Dermis microvascular lymphatic vessel endothelial cell (primary cell): ENCODE measurements around the gene MSL1. TPM values are rescaled to one million over a fixed set of nuclear protein-coding genes. Genes with fewer than 3 reads are reported as not detected.

Experiments used
- DNase-seq, 2 donors: peaks; one replicate each; pipeline versions ENCODE4 v3.0.0 to v3.0.0-alpha.2; 2010; ENCODE audit warnings: low read depth in 2 of 2
- total RNA-seq: library from RNA; depleted of rRNA; stranded (reverse); fragments of >200 nt; gene quantifications from 2 replicates; pipeline ENCODE4 v1.2.1, GENCODE V29; 2014

MSL1 gene
- total RNA-seq, 1 donor from 2014 or later: 29.0 TPM

DNA sequence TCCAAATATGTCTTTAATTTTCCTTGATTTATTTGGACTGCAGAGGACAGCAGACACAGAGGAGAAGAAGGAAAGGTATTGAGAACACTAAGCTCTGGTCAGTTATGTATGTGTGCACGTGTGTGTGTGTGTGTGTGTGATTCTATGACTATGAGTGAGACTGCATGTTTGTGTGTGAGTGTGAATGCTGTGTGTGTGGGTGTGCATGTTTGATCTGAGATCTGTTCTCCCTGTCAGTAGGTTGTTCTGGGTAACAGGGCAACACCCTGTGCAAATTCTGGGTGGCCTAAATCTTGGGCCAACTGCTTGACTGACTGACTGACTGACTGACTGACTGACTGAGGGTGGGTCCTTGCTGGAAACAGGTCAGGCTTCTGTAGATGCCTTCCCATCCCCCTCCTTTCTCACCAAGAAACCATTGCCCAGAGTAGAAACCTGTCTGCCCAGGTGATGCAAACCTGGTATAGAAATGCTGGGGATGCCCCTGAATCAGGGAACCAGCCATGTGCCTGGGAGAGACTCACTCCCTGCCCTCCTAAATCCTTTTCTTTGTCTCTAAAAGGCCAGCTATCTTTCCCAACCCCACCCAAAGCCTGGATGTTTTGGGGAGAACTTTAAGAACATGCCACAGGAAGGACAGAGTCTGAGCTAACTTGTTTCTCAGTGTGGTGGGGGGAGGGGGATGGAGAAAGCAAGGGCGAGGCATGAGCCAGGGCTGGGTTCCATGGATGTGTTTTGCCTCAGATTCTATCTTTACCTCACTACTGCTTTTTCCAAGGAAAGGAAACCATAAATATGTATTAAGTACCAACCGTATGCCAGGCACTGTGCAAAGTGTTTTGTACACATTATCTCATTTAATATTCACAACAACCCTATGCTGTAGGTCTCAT lies 16.9 kb upstream of the MSL1 start:
- no peak for DNase-seq

DNA sequence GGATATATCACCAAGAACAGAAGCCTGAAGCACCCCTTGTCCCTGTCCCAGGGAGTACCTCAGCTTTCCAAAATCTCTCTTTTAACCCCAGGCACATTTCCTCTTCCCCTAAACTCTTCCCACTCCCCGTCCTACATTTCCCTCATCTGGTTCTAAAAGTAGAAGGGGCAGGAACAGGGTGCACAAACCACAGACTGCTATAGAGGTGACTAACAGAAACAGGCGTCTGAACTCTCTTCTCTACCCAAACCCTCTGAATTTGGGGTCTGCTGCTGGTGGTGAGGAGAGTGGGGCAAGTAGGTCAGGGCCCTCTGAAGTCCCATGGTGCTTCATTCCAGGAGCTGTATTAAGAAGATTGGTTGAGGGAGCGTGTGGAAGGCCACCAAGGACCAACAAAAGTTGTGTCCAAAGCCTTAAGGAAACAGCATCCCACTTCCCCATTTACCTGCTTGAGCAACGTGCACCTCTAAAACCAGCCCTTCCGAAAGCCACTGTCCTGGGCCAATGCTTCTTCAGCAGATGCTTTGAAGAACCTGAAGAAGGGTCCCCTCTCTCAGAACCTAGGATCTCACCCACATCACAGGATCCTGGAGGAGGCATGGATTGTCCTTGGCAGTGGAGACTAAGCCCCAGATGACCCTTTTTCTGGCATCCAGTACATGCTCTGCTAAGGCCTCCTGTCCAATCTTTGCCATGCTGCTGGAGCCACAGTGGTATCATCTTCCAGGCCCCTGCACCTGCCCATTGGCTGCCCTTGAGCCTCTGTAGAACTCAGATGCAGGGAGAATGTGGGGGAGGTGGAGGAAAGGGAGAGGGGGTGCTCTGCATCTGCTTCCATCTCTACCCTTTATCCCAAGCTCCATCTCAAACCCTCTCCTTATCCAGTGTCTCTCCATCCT lies 15.7 kb upstream of the MSL1 start:
- DNase-seq: no peak

DNA sequence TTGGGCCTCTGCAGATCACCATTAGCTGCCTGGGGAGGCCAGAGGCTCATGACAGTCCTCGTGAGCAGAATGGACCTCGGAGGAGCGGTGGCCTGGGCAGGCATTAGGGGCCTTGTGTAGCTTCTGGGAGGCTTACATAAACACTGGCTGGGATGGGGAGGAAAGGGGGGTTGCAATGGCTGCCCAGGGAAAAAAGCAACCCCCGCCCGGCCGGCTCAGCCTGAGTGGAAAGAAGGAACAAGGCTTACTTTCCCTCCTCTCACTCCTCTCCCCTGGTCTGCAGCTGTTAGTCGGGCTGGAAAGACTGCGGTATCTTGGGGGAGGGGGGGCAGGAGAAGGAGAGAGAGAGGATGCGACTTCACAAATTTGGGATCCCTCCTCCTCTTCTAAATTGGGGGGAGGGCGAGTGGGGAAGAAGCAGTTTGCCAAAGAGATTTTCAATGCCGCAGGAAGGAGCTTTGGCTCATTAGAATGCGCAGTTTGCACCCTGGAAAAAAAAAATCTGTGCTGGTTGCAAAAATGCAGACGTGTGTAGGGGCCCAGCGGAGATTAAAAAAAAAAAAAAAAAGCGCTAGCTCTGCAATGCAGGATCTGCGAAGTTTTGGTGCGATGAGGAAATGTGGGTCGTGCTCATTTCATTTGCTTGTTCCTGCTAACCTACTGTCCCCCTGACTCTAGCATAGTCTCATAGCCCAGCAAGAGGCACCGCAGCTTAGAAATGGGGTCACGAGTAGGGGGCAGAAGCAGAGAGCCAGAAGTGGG lies 14.8 kb upstream of the MSL1 start:
- no peak for DNase-seq

DNA sequence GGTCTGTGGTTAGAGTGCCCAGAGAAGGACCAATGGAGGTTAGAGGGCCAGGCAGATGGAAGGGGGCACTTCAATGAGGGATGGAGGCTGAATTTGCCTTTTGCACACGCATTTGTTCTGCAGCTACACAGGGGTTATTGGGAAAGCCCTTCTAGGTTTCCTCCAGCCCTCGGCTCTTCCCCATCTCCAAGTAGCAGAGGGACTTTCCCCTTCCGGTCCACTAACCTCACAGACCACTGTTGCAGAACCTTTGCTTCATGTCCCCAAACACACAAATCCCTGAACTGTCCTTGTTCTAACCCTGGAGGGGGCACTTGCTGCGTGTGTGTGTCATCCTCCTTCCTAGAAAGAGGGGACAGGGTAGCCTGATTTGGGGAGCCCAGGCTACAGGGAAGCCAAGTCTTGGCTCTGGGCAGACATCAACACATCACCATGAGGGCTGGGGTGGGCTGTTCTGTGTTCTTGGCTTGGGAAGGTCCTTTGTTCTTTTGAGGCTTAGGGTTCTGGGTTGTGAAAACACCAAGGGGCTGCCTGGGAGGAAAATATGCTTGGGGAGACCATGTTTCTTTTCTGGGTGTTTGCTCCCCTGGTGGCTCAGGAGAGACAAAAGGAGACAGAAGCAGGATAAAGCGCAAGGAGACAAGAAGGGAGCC lies 14.1 kb upstream of the MSL1 start:
- DNase-seq: no peak

DNA sequence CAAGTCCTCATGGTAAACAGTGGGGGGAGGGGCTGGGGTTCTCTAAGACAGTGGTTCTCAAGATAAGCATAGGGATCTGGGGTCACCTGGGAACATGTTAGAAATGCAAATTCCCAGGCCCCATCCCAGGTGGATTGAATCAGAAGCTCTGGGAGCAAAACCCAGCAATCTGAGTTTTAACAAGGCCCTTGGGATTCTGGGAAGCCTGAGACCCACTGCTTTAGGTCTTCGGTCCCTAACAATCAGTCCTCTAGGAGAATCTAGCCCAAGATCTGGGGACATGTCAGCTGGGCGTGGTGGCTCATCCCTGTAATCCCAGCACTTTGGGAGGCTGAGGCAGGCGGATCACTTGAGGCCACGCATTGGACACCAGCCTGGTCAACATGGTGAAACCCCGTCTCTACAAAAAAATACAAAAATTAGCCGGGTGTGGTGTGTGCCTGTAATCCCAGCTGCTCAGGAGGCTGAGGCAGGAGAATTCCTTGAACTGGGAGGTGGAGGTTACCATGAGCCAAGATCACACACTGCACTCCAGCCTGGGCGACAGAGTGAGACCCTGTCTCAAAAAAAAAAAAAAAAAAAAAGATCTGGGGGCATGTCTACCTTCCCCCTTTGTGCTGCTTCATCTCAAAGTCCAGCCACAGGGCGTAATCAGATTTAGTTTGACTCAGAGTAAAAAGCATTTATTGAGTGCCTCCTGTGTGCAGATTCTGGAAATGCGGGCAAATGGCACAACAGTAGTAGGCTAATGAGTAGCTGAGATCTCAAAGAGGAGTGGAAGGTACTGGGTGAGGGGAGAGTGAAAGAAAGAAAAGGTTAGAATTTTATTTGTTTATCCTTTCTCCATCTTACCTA lies 12.6 kb upstream of the MSL1 start:
- peak in 1 of 2 donors; percentile 52 for DNase-seq

DNA sequence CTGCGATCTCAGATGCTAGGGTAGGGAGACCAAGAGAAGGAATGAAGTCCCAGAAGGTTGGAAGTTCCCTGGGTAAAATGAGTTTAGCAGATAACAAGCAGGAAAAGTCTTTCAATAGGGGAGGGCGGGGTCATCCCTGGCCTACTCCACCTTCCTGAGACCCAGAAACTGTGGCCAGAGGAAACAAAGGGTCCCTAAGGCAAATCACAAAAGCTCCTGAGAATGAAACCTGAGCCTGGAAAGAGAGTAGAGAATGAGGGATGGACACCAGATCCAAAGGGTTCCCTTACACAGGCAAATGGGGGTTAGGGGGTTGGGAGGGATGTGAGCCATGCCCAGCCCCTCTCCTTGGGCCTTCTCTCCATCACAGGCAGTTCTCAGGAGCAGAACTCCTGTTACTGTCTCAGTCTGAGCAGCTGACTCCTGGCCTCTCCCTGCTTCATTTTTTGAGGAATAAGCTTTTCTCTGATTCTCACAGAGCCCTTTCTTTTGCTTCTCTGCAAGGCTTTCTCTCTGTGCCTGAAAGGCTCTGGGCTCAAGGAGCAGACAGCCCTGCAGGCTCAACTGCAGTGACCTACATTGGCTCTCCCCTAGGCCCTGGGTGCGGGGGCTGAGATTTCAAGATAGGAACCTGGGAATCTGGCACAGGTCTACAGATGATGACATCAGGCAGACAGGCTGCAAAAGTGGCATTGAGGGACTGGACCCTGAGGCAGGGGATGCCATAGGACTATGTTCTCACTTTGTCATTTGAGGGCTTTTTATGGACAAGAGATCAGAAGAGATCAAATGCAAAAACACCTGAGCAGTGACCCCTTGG lies 11.5 kb upstream of the MSL1 start:
- DNase-seq: peak in 1 of 2 donors; percentile 53

DNA sequence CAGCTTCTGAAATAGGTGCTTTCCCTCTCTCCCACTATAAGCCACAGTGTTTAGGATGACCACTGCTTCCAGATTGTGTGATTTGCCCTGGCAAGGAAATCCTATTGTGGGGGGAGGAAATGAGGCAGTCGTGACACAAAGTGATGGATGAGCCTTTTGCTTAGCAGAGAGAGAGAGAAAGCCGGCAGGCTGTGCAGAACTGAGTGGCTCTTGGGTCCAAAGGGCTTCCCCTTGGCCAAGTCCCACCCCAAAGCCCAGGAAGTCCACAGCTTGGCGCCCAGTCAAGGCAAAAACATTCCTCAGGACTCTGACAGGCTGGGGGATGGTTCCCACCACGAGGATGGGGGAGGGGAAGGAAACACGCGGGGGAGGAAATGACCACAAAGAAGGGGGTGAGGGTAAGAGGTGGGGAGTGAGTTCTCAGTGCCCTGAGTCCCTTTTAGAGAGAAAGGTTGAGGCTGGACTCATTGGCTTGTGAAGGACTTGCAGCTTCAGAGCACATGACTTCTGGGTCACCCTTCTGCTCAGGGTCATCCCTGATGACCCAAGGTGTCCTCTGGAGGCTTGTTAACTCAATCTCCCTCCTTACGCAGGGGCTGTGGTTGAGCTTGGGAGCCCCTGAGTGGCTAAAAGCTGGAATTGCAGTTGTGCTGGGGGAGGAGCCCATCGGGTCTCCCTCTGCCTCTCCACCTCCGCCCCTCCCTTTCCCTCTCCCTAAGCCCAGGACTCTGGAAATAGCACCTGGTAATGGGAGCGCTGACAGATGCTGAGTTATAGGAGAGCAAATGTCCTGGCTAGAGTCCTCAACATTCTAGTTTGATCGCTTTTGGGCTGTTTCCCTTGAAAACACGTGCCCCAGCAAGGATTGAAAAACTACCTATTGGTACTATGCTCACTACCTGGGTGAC lies 10.3 kb upstream of the MSL1 start:
- DNase-seq: peak; percentile 91 to 97

DNA sequence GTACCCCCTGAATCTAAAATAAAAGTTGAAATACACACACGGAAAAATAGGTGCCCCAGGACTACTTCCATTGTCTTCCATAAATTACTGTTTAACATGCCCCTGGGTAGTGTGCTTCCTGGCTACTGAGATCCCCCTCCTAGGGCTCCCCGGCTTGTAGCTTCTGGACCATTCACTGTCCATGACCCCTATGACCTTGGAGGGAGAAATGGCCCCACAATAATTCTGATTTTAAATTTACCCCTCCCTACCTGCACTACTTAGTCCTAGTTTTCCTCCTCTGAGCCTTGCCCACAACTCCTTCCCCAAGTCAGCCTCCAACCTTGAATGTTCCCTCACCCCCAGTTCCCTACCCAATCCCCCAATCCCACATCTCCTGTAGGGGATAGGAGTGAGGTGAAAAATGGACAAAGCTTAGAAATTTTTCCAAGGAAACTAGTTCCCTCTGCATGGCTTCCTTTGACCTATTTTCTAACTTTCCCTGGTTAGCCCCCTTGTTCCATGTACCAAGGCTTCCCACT lies 9.5 kb upstream of the MSL1 start:
- no peak for DNase-seq

DNA sequence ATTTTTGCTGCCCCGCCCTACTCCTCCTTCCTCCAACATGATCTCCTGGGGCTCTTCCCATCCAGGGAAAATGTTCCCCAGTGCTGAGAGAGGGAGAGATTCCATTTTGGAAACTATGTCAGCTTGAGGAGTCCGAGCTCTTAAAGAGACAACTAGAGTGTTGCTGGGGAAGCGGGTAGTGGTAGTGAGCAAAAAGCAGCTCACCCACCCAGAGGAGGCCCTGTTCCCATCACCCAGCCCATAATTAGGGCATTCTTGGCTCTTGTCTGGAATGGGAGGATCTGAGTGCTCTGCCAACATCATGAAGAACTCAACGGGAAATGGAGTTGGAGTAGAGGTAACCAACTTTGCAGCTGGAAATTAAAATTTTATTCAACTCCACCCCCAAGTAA lies 9.1 kb upstream of the MSL1 start:
- DNase-seq: no peak

DNA sequence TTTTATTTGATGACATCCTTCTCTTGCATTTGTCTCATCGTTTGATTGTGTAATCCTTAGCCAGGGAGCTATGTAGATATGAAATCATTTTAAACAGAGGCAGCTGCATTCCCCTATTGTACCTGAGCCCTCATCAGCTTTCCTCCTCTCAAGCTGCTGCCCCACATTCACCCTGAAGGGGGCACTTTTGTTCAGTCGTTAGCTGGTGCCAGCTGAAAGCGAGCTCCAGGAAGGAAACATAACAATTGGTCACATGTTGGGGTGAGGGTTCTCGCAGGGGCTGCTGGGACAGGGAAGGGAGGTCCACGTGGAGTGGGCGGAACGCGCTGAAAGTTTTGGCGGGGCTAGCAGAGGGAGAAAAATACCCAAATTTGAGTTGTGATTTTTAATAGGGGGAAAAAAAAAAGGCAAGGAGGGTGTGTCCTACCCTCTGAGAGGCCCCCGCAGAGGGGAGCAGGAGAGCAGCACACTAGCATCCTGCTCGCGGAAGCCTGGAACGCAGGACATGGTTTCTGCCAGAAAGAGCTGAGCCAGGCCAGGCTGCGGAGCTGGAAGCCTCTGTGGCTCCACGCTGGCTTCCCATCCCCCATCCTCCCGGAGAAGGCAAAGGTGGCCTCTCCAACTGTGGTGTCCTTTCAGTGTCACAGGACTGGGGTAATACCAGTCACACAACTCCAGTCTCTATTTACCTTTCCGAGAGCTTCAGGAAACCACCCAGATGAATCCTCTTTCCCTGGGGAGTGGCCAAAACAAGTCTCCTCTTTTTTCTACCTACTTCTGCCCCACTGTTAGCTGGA lies 8.5 kb upstream of the MSL1 start:
- peak; percentile 94 to 97 for DNase-seq

DNA sequence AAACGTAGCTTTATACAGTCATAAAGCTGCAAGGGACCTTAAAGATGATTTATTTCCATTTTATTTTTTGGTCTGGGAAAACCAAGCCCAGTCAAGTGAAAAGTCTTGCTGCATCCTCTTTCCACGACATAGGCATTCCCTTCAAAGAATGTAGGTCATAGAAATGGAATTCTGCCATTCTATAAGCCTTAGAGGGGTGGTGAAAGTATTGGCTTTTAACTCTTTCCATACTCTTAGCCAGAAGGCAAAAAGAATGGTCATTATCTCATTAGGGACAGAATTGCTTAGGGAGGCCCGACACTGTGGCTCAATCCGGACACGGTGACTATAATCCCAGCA lies 7.9 kb upstream of the MSL1 start:
- DNase-seq: no peak

DNA sequence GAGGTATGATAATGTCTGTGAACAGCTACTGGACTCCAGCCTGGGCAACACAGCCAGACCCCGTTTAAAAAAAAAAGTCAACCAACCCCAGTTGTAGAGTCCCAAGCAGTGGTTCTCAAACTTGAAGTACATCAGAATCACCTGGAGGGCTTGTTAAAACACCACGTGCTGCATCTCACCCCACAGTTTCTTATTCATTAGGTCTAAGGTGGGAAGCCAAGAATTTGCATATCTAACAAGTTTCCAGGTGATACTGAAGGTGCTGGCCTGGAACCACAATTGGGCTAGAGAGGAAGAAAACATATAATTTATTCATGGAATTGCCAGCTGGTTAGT lies 6.7 kb upstream of the MSL1 start:
- DNase-seq: no peak

DNA sequence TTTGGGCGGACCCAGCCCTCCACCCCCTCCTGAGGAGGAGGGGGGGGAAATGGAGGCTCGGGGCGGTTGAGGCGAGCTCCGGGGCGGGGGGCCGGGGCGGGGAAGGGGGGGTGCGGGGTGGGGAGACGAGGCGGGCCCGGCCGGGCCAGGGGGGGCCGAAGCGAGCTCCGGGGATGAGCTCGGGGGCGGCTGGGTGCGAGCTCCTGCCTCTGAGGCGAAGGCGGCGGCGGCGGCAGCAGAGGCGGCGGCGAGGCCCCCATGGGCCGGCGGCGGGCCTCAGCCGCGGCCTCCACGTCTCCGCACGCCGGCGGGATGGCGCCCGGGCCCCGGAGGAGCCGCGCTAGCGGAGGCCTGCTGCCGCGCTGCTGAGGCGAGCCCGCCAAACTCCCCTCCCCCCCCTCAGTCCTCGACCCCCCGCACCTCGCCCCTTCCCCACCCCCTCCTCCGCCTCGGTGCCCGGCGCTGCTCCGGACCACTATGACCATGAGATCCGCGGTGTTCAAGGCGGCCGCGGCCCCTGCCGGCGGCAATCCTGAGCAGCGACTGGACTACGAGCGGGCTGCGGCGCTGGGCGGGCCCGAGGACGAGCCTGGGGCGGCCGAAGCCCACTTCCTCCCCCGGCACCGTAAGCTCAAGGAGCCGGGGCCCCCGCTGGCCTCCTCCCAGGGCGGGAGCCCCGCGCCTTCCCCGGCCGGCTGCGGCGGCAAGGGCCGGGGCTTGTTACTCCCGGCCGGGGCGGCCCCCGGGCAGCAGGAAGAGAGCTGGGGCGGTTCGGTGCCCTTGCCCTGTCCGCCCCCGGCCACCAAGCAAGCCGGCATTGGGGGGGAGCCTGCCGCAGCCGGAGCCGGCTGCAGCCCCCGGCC lies 596 bp downstream of the MSL1 start:
- peak in 1 of 2 donors; percentile 66 for DNase-seq

DNA sequence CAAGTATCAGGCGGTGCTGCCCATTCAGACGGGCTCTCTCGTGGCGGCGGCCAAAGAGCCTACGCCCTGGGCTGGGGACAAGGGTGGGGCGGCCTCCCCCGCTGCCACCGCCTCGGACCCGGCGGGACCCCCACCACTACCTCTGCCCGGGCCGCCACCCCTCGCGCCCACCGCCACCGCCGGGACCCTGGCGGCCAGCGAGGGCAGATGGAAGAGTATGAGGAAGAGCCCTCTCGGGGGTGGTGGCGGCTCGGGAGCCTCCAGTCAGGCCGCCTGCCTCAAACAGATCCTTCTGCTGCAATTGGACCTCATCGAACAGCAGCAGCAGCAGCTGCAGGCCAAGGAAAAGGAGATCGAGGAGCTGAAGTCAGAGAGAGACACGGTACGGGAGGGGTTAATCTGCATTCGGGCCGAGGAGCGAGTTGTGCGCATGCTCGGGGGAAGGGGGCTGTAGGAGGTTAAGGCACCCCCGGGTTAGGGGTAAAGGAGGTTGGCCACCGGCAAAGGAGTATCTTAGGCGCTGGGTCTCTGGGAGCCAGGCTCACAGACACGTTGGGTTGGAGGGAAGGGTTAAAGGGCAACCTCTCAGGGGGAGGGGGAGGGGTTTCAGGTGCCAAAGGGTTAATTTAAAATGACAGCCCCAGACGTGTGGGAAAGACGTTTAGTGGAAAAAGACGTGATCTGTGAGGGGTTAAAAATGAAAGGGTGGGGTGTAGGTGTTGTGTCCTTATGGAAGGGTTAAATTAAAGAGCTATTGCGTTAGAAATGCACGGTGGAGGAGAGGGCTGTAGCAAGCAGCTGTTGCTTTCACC lies 1.4 kb downstream of the MSL1 start:
- DNase-seq: peak in 1 of 2 donors; percentile 51

DNA sequence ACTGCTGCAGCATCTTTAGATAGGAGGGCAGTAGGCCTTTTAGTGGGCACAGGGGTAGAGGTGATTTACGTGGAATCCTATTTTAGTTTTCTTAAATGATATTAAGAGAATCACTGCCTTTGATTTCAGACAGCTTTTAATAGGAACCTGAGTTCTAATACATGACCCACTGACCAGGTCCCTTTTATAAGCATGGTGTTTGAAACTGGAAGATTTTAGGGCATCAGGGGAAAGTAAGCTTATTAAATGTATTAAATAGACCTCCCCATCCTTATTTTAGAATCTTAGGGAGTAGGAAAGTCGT lies 2.0 kb downstream of the MSL1 start:
- DNase-seq: no peak
